ENCODE measurements around the gene CSTF1. TPM values are rescaled to one million over a fixed set of nuclear protein-coding genes. Genes with fewer than 3 reads are reported as not detected.

The CSTF1 gene
- total RNA-seq, 1 experiment from 2014 or later = 71.1 TPM

- DNase-seq = no peak
- Histone ChIP-seq H3K36me3 (replicated peaks; ENCODE audit: control insufficient read depth, insufficient read depth, low read length) (no peaks in the 10 kb centered on the region), H3K4me3 (ENCODE audit: insufficient read depth, low read depth, low read length) (no peak overlapping the region), H3K27me3 (ENCODE audit: control insufficient read depth, insufficient read depth, low read length) (peaks cover 6% of the 10 kb centered on the region)
Observed at GRCh38 chr20:56422076-56422823, 29.8 kb downstream of the CSTF1 start.

DNA sequence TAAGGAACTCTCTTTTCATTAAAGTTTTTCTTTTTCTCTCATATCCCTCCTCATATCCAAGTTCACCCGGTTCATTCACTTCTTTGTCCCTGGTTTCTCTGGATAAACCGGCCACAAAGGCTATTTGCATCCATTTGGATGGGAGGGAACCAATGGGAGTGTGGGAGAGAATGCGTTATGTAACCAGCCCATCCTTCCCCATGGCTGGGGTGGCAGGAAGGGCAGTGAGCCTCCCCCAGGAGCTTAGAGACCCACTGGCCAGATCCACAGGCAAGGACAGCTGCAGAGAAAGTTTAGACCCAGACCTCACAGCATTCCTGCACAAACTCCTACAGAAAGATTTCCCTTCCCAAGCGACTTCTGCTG, 30.4 kb downstream of the CSTF1 start:
- no peak overlapping the region for H3K4me3 ChIP-seq (ENCODE audit: insufficient read depth, low read depth, low read length)

GRCh38 chr20:56423211-56423610, 30.8 kb downstream of the CSTF1 start:
- Histone ChIP-seq H3K27me3 (ENCODE audit: control insufficient read depth, insufficient read depth, low read length) (peaks cover 6% of the 10 kb centered on the region), H3K4me3 (ENCODE audit: insufficient read depth, low read depth, low read length) (no peak overlapping the region), H3K36me3 (replicated peaks; ENCODE audit: control insufficient read depth, insufficient read depth, low read length) (no peaks in the 10 kb centered on the region)
- DNase-seq = no peak

More for the DNA sequence above, 30.4 kb downstream of the CSTF1 start:
- DNase-seq = peak; percentile 48
- Histone ChIP-seq H3K27me3 (ENCODE audit: control insufficient read depth, insufficient read depth, low read length) (peaks cover 6% of the 10 kb centered on the region), H3K36me3 (replicated peaks; ENCODE audit: control insufficient read depth, insufficient read depth, low read length) (no peaks in the 10 kb centered on the region)

GRCh38 chr20:56423886-56424285, 31.4 kb downstream of the CSTF1 start:
- H3K4me3 ChIP-seq (ENCODE audit: insufficient read depth, low read depth, low read length) = no peak overlapping the region
- DNase-seq = no peak
- H3K27me3 ChIP-seq (ENCODE audit: control insufficient read depth, insufficient read depth, low read length) = peaks cover 6% of the 10 kb centered on the region
- no peaks in the 10 kb centered on the region for H3K36me3 ChIP-seq (replicated peaks; ENCODE audit: control insufficient read depth, insufficient read depth, low read length)

- Histone ChIP-seq H3K27me3 (ENCODE audit: control insufficient read depth, insufficient read depth, low read length) (peaks cover 6% of the 10 kb centered on the region), H3K36me3 (replicated peaks; ENCODE audit: control insufficient read depth, insufficient read depth, low read length) (no peaks in the 10 kb centered on the region), H3K4me3 (ENCODE audit: insufficient read depth, low read depth, low read length) (no peak overlapping the region)
- no peak for DNase-seq
Observed at GRCh38 chr20:56424931-56425330, 32.5 kb downstream of the CSTF1 start.

DNA sequence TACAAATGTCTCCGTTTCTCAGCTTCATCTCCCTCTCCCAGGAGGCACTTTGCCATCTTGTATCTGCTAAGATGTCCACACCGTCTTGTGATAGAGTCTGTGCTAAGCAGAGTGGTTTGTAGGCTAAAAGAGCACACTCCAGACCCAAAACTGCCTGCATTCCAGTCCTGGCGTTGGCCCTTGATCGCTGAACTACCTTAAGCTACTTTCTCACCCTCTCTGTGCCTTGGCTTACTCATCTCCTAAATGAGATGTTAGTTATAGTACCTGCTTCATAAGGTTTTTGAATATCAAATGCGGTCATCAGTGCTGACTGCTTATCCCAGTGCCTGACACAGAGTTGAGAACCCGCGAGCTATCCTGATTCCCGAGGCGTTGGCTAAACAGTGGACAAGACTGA, 33.6 kb downstream of the CSTF1 start:
- no peaks in the 10 kb centered on the region for H3K36me3 ChIP-seq (replicated peaks; ENCODE audit: control insufficient read depth, insufficient read depth, low read length)
- no peak for DNase-seq
- H3K4me3 ChIP-seq (ENCODE audit: insufficient read depth, low read depth, low read length) = no peak overlapping the region
- peaks cover 6% of the 10 kb centered on the region for H3K27me3 ChIP-seq (ENCODE audit: control insufficient read depth, insufficient read depth, low read length)

DNA sequence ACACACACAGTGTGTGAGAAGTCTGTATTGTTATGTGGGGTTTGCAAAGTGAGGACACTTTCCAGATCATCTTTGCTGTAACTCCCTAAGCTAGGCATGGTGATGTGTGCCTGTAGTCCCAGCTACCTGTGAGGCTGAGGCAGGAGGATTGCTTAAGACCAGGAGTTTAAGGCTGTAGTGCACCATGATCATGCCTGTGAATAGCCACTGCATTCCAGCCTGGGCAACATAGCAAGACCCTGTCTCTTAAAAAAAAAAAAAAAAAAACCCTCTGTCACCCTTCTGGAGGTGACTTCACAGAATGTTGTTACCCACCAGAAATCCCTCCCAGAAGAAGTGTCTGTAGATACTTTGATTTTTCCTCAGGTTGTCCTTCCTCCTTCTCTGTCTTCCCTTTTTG, 34.5 kb downstream of the CSTF1 start:
- Histone ChIP-seq H3K27me3 (ENCODE audit: control insufficient read depth, insufficient read depth, low read length) (peaks cover 6% of the 10 kb centered on the region), H3K4me3 (ENCODE audit: insufficient read depth, low read depth, low read length) (no peak overlapping the region), H3K36me3 (replicated peaks; ENCODE audit: control insufficient read depth, insufficient read depth, low read length) (no peaks in the 10 kb centered on the region)
- DNase-seq = no peak

- no peak overlapping the region for H3K4me3 ChIP-seq (ENCODE audit: insufficient read depth, low read depth, low read length)
- no peak for DNase-seq
- H3K27me3 ChIP-seq (ENCODE audit: control insufficient read depth, insufficient read depth, low read length) = peaks cover 6% of the 10 kb centered on the region
- no peaks in the 10 kb centered on the region for H3K36me3 ChIP-seq (replicated peaks; ENCODE audit: control insufficient read depth, insufficient read depth, low read length)
Observed at GRCh38 chr20:56427797-56428196, 35.4 kb downstream of the CSTF1 start.

DNA sequence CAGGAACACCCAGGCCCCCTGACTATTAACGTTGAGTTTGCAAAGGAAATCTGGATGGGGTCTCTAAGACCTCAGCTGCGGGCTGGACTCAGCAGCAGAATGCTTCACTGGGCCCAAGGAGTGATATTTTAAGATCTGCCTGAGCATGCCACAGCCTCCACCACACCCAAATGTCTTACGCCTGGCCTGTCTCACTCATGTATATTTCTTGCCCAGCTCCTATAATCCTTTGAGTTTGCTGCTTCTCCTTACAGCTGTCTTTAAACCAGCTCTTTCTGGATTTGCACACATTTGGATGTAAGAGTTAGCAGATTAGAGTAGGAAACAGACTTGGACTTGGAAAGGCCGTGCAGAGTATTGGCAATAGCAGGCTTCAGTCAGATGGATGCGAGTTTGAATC, 36.0 kb downstream of the CSTF1 start:
- Histone ChIP-seq H3K36me3 (replicated peaks; ENCODE audit: control insufficient read depth, insufficient read depth, low read length) (no peaks in the 10 kb centered on the region), H3K4me3 (ENCODE audit: insufficient read depth, low read depth, low read length) (no peak overlapping the region), H3K27me3 (ENCODE audit: control insufficient read depth, insufficient read depth, low read length) (peaks cover 6% of the 10 kb centered on the region)
- no peak for DNase-seq

- Histone ChIP-seq H3K36me3 (replicated peaks; ENCODE audit: control insufficient read depth, insufficient read depth, low read length) (no peaks in the 10 kb centered on the region), H3K27me3 (ENCODE audit: control insufficient read depth, insufficient read depth, low read length) (peaks cover 4% of the 10 kb centered on the region), H3K4me3 (ENCODE audit: insufficient read depth, low read depth, low read length) (no peak overlapping the region)
- DNase-seq = no peak
Observed at GRCh38 chr20:56428881-56429280, 36.4 kb downstream of the CSTF1 start.

- DNase-seq = no peak
- H3K36me3 ChIP-seq (replicated peaks; ENCODE audit: control insufficient read depth, insufficient read depth, low read length) = no peaks in the 10 kb centered on the region
- no peak overlapping the region for H3K4me3 ChIP-seq (ENCODE audit: insufficient read depth, low read depth, low read length)
- peaks cover 3% of the 10 kb centered on the region for H3K27me3 ChIP-seq (ENCODE audit: control insufficient read depth, insufficient read depth, low read length)
Observed at GRCh38 chr20:56429502-56429901, 37.1 kb downstream of the CSTF1 start.

DNA sequence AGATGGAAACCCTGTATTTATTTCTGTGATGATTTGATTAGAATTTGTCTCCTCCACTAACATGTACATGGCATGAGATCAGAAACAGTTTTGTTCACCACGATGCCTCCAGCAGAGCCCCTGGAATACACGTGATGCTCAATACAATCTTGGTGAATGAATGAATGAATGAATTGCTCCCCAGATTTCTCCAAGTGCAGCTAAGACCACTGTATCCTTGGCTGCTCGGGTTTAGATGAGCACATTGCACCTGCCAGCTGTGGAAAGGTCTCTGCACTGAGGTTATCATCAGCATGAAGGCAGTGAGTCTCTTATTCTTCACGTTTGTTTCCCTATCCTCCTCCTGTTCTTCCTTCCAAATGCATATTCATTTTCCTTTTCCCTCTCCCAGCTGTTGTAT, 37.5 kb downstream of the CSTF1 start:
- Histone ChIP-seq H3K27me3 (ENCODE audit: control insufficient read depth, insufficient read depth, low read length) (peaks cover 2% of the 10 kb centered on the region), H3K4me3 (ENCODE audit: insufficient read depth, low read depth, low read length) (no peak overlapping the region), H3K36me3 (replicated peaks; ENCODE audit: control insufficient read depth, insufficient read depth, low read length) (no peaks in the 10 kb centered on the region)
- no peak for DNase-seq

- Histone ChIP-seq H3K27me3 (ENCODE audit: control insufficient read depth, insufficient read depth, low read length) (no peaks in the 10 kb centered on the region; the same call in none of the 2 replicates), H3K4me3 (ENCODE audit: insufficient read depth, low read depth, low read length) (no peak overlapping the region), H3K36me3 (replicated peaks; ENCODE audit: control insufficient read depth, insufficient read depth, low read length) (no peaks in the 10 kb centered on the region)
- DNase-seq = no peak
Observed at GRCh38 chr20:56430461-56430860, 38.0 kb downstream of the CSTF1 start.

DNA sequence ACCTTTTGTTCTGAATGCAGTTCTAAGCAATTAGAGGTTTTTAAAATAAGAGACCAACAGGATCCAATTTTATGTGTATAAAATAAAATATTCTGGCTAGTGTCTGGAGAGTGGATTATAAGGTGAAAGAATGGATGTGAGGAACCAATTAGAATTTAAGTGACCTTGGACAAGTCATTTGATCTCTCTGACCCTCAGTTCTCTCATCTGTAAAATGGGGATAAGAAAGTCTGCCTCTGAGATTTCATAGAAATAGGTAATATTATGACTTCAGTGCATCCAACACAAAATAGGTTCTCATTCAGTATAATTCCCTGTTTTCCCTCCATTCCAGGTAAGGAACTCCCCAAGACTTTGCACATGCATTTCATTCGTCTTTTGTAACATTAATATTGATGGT, 38.5 kb downstream of the CSTF1 start:
- no peak for DNase-seq

DNA sequence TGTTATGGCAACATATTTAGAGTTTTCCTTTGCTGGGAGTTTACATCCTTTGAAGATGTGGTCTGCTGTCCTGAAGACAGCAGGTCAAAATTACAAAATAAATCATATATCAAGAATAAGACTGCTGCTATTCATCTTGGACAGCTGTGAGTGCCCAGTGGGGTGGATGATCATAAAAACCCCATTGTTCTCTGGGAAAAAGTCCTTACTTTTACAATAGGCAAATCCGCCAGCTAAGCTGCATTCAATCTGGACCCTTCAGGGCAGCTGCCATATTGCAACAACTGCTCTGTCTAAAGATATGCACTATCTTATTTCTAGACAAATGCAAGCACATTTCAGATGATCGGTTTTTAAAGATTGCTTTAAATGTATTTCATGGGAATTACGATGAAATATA, 39.0 kb downstream of the CSTF1 start:
- H3K27me3 ChIP-seq (ENCODE audit: control insufficient read depth, insufficient read depth, low read length) = no peaks in the 10 kb centered on the region; the same call in none of the 2 replicates
- no peak for DNase-seq
- no peak overlapping the region for H3K4me3 ChIP-seq (ENCODE audit: insufficient read depth, low read depth, low read length)
- H3K36me3 ChIP-seq (replicated peaks; ENCODE audit: control insufficient read depth, insufficient read depth, low read length) = no peaks in the 10 kb centered on the region

More for the DNA sequence above, 38.5 kb downstream of the CSTF1 start:
- no peaks in the 10 kb centered on the region; the same call in none of the 2 replicates for H3K27me3 ChIP-seq (ENCODE audit: control insufficient read depth, insufficient read depth, low read length)
- H3K4me3 ChIP-seq (ENCODE audit: insufficient read depth, low read depth, low read length) = no peak overlapping the region
- no peaks in the 10 kb centered on the region for H3K36me3 ChIP-seq (replicated peaks; ENCODE audit: control insufficient read depth, insufficient read depth, low read length)
